Upper lobe of left lung (tissue), 4 donors: ENCODE results near the gene LGR4.

Source experiments
- CTCF ChIP-seq, 6 experiments: fragments of 450-650 bp in 4 of 6; fragments of 200-600 bp in 2 of 6; sonication (generic) in 2 of 6; IDR thresholded peaks; one replicate each; pipeline ENCODE4 v1.5.1; 2016 to 2019; ENCODE audit warnings: antibody characterized with exemption in 6 of 6
- EP300 ChIP-seq, 4 donors: sonication (generic); formaldehyde crosslinking; IDR thresholded peaks; one replicate each; pipeline ENCODE4 v1.5.1; 2017; ENCODE audit warnings: antibody characterized with exemption in 4 of 4, control low read depth in 2 of 4

DNA sequence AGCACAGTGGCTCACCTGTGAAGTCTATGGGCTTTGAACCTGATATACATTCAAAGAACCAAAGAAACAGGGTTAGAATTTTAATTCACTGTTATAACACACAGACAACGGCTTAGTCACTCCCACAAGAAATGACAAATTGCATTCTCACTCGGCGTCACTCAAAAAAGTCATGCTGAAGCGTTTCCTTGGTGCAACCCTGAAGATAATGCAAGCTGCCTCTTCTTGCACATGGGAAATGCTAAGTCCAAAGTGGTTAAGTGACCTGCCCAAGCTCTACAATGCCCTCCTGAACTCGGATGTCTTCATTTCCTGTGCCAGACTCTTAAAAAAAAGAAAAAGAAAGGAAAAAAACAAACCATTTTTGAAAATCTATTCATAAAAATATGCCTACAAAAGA, 10.0 kb downstream of the LGR4 start:
- no peak for TF ChIP-seq CTCF (IDR thresholded peaks at IDR 0.05)
- no peak for TF ChIP-seq EP300 (IDR thresholded peaks at IDR 0.05)
